ENCODE results near the gene MPP4.
A peak's percentile ranks its signal among the peaks of the same experiment; 100 is the strongest.

MPP4 gene

GRCh38 chr2:201701646-201702045, 3.2 kb upstream of the MPP4 start:
- TF ChIP-seq, protein P1, sequence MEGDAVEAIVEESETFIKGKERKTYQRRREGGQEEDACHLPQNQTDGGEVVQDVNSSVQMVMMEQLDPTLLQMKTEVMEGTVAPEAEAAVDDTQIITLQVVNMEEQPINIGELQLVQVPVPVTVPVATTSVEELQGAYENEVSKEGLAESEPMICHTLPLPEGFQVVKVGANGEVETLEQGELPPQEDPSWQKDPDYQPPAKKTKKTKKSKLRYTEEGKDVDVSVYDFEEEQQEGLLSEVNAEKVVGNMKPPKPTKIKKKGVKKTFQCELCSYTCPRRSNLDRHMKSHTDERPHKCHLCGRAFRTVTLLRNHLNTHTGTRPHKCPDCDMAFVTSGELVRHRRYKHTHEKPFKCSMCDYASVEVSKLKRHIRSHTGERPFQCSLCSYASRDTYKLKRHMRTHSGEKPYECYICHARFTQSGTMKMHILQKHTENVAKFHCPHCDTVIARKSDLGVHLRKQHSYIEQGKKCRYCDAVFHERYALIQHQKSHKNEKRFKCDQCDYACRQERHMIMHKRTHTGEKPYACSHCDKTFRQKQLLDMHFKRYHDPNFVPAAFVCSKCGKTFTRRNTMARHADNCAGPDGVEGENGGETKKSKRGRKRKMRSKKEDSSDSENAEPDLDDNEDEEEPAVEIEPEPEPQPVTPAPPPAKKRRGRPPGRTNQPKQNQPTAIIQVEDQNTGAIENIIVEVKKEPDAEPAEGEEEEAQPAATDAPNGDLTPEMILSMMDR (conservative IDR thresholded peaks at IDR 0.05; ENCODE audit: control insufficient read depth, insufficient read depth, low read depth, low read length), result no peak
- DNase-seq (ENCODE audit: low read depth), result no peak
- H3K4me3 ChIP-seq (ENCODE audit: control insufficient read depth, low read depth, low read length), result no peak overlapping the region

DNA sequence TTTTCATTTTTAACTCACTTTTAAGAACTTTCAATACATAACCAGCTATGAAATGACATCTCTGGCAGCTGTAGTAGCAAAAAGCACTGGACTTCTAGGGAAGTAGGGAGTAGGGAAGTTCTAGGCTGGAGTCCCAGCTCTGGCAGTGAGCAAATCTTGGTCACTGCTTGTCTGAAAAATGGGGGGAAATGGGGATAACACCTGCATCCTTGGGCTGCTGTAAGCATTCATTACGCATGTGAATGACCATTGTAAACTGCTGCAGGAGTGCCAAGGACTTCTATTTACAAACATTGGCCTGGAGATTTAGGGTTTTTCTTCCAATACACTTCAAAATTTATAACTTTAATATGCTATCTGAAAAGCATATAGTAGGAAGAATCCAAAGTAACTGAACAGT, 972 bp upstream of the MPP4 start:
- H3K4me3 ChIP-seq (ENCODE audit: control insufficient read depth, low read depth, low read length), result no peak overlapping the region
- TF ChIP-seq, protein P1 (conservative IDR thresholded peaks at IDR 0.05; ENCODE audit: control insufficient read depth, insufficient read depth, low read depth, low read length), result no peak
- peak; percentile 15 for DNase-seq (ENCODE audit: low read depth)

DNA sequence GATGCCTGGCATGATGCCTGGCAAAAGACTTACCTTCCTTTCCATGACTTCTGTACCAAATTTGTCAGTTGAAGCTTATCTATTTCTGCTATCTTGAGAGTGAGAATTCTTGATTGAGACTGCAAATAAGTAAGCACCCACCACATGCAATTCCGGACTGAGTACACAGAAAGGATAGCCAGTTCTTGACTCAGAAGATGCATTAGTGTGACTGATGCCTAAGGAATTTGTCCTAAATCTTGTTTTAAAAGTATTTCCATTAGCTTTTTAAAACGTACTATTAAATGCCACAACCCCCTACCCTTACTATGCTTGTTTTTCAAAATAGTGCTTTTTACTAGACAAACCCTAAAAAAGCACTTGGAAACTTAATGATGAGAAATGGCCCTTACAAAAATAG, 545 bp downstream of the MPP4 start:
- H3K4me3 ChIP-seq (ENCODE audit: control insufficient read depth, low read depth, low read length), result peak overlapping the region; percentile 2
- TF ChIP-seq, protein P1 (conservative IDR thresholded peaks at IDR 0.05; ENCODE audit: control insufficient read depth, insufficient read depth, low read depth, low read length), result no peak
- DNase-seq (ENCODE audit: low read depth), result peak; percentile 86

DNA sequence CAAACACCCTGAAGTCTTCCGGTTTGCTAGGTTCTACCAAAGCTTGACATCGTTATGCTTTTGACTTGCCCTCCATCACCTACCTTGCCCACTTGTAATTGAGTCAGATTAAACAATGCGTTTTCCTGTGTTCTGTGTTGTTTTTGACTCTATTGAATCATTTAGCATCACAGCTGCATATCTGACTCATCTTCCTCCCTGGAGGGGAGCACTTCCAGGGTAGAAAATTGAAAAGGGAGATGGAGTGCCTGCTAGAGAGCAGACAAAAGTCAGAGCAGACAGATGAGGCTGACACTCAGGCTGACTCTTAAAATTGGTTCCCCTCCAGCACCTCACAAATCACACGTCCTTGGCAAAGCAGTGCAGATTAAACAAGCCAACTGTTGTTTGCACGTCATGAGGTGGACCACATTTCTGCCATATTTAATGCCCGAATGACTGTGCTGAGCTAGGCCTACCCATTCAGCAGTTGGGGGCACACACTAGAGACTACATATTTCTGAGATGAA, 2.2 kb downstream of the MPP4 start:
- peak; percentile 98 for DNase-seq (ENCODE audit: low read depth)
- TF ChIP-seq, protein P1 (conservative IDR thresholded peaks at IDR 0.05; ENCODE audit: control insufficient read depth, insufficient read depth, low read depth, low read length), result no peak
- H3K4me3 ChIP-seq (ENCODE audit: control insufficient read depth, low read depth, low read length), result no peak overlapping the region

DNA sequence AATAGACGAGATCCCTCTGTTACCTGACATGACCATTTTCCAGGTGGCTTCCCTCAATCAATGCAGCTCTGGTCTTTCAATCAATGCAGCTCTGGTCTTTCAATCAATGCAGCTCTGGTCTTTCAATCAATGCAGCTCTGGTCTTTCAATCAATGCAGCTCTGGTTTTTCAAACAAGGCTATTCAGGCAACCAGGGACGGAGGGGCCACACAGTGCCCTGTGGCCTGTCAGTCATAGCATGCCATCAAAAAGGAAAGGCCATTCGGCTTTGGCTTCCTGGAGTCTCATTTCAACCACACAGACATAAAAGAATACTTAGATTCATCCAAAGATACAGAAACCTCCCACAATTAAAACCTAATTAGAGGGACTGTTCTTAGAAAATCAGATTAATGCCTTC, 13.3 kb downstream of the MPP4 start:
- no peak overlapping the region for H3K4me3 ChIP-seq (ENCODE audit: control insufficient read depth, low read depth, low read length)
- DNase-seq (ENCODE audit: low read depth), result no peak
- TF ChIP-seq, protein P1 (conservative IDR thresholded peaks at IDR 0.05; ENCODE audit: control insufficient read depth, insufficient read depth, low read depth, low read length), result no peak

- H3K4me3 ChIP-seq (ENCODE audit: control insufficient read depth, low read depth, low read length), result no peak overlapping the region
- peak; percentile 21 for DNase-seq (ENCODE audit: low read depth)
- TF ChIP-seq, protein P1 (conservative IDR thresholded peaks at IDR 0.05; ENCODE audit: control insufficient read depth, insufficient read depth, low read depth, low read length), result peak; percentile 57
Measured at GRCh38 chr2:201680743-201681142, 17.7 kb downstream of the MPP4 start.

- H3K4me3 ChIP-seq (ENCODE audit: control insufficient read depth, low read depth, low read length), result no peak overlapping the region
- TF ChIP-seq, protein P1 (conservative IDR thresholded peaks at IDR 0.05; ENCODE audit: control insufficient read depth, insufficient read depth, low read depth, low read length), result no peak
- DNase-seq (ENCODE audit: low read depth), result no peak
Measured at GRCh38 chr2:201678401-201678800, 20.0 kb downstream of the MPP4 start.

Data from fibroblast of mammary gland (primary cell).